Measurements from ENCODE around the gene GRAP.
"Not testable (repeated sequence)": the region's sequence is repeated elsewhere in the genome, so short reads cannot be mapped to it uniquely, and the experiment has no call there.

- not testable (repeated sequence) for TF ChIP-seq EZH2 (IDR thresholded peaks at IDR 0.05; ENCODE audit: borderline replicate concordance, low read length)
- peak; percentile 5; the same call in 1 of the 2 replicates for TF ChIP-seq CTCF (IDR thresholded peaks at IDR 0.05; ENCODE audit: low read length)
These were observed 15.0 kb downstream of the GRAP start for GRCh38 chr17:19031729-19032128.

Data from OCI-LY1 (cell line).